BE2C (cell line): ENCODE measurements around the gene EYA3.
"Not testable (repeated sequence)": the region's sequence is repeated elsewhere in the genome, so short reads cannot be mapped to it uniquely, and the experiment has no call there.

Experiments used
- DNase-seq: peaks from one replicate; pipeline ENCODE4 v3.0.0-alpha.2; 2020
- H3K27me3 ChIP-seq: fragments of 250-450 bp; sonication (Bioruptor Pico); 2 replicates; pipeline ENCODE4 v1.5.1; 2020; ENCODE audit warnings: mild to moderate bottlenecking
- H3K36me3 ChIP-seq: fragments of 250-450 bp; sonication (Bioruptor Pico); 2 replicates; pipeline ENCODE4 v1.5.1; 2020; ENCODE audit warnings: mild to moderate bottlenecking
- H3K4me1 ChIP-seq: fragments of 250-450 bp; sonication (Bioruptor Pico); 2 replicates; pipeline ENCODE4 v1.5.1; 2020
- H3K4me3 ChIP-seq: 2 replicates; pipeline ENCODE4 v1.5.1; 2011; ENCODE audit warnings: low read depth, low read length
- H3K9me3 ChIP-seq: fragments of 250-450 bp; sonication (Bioruptor Pico); 2 replicates; pipeline ENCODE4 v1.5.1; 2020
- CTCF ChIP-seq: IDR thresholded peaks from 2 replicates; pipeline ENCODE4 v1.5.1; 2012; ENCODE audit warnings: mild to moderate bottlenecking, low read depth, low read length

EYA3 gene

GRCh38 chr1:28026329-28026728 lies 62.1 kb downstream of the EYA3 start:
- no peak for TF ChIP-seq CTCF
- DNase-seq: no peak
- no peaks in the 10 kb centered on the region for H3K27me3 ChIP-seq
- H3K36me3 ChIP-seq: no peaks in the 10 kb centered on the region
- no peaks in the 10 kb centered on the region for H3K4me1 ChIP-seq
- no peaks in the 10 kb centered on the region for H3K9me3 ChIP-seq
- no peak overlapping the region for H3K4me3 ChIP-seq

GRCh38 chr1:28021064-28021463 lies 67.3 kb downstream of the EYA3 start:
- Histone ChIP-seq H3K27me3 (no peaks in the 10 kb centered on the region), H3K4me3 (no peak overlapping the region), H3K9me3 (no peaks in the 10 kb centered on the region), H3K36me3 (no peaks in the 10 kb centered on the region), H3K4me1 (no peaks in the 10 kb centered on the region)
- no peak for DNase-seq
- TF ChIP-seq CTCF: no peak

GRCh38 chr1:28010969-28011368 lies 77.4 kb downstream of the EYA3 start:
- Histone ChIP-seq H3K27me3 (no peaks in the 10 kb centered on the region), H3K9me3 (no peaks in the 10 kb centered on the region), H3K36me3 (no peaks in the 10 kb centered on the region; the same call in 1 of the 2 replicates), H3K4me1 (no peaks in the 10 kb centered on the region), H3K4me3 (no peak overlapping the region)
- TF ChIP-seq CTCF: no peak
- DNase-seq: no peak

- not testable (repeated sequence) for DNase-seq
Observed at GRCh38 chr1:28003117-28003516, 85.3 kb downstream of the EYA3 start.

GRCh38 chr1:28002600-28002999 lies 85.8 kb downstream of the EYA3 start:
- TF ChIP-seq CTCF: no peak
- DNase-seq: no peak
- H3K9me3 ChIP-seq: no peaks in the 10 kb centered on the region
- no peaks in the 10 kb centered on the region for H3K4me1 ChIP-seq
- no peaks in the 10 kb centered on the region for H3K27me3 ChIP-seq
- H3K36me3 ChIP-seq: no peaks in the 10 kb centered on the region
- no peak overlapping the region for H3K4me3 ChIP-seq

More at GRCh38 chr1:28003117-28003516, 85.3 kb downstream of the EYA3 start:
- H3K4me1 ChIP-seq, H3K27me3 ChIP-seq, H3K36me3 ChIP-seq, H3K9me3 ChIP-seq, H3K4me3 ChIP-seq: not testable (repeated sequence)

GRCh38 chr1:27999055-27999454 lies 89.4 kb downstream of the EYA3 start:
- no peaks in the 10 kb centered on the region for H3K36me3 ChIP-seq
- TF ChIP-seq CTCF: no peak
- H3K9me3 ChIP-seq: no peaks in the 10 kb centered on the region
- no peak for DNase-seq
- no peaks in the 10 kb centered on the region for H3K4me1 ChIP-seq
- H3K4me3 ChIP-seq: no peak overlapping the region
- H3K27me3 ChIP-seq: no peaks in the 10 kb centered on the region

- not testable (repeated sequence) for H3K4me1 ChIP-seq, H3K9me3 ChIP-seq, H3K36me3 ChIP-seq, H3K27me3 ChIP-seq, DNase-seq, H3K4me3 ChIP-seq
Observed at GRCh38 chr1:27994526-27994925, 93.9 kb downstream of the EYA3 start.
